Measurements from ENCODE around the gene MUC16. TPM values are rescaled to one million over a fixed set of nuclear protein-coding genes. Genes with fewer than 3 reads are reported as not detected.
"Not testable (repeated sequence)": the region's sequence is repeated elsewhere in the genome, so short reads cannot be mapped to it uniquely, and the experiment has no call there.

MUC16 gene
- total and polyA plus RNA-seq, 2 donors (not counting 1 experiment from before 2014, with no cell fraction given), result 0.91 to 1.1 TPM

DNA sequence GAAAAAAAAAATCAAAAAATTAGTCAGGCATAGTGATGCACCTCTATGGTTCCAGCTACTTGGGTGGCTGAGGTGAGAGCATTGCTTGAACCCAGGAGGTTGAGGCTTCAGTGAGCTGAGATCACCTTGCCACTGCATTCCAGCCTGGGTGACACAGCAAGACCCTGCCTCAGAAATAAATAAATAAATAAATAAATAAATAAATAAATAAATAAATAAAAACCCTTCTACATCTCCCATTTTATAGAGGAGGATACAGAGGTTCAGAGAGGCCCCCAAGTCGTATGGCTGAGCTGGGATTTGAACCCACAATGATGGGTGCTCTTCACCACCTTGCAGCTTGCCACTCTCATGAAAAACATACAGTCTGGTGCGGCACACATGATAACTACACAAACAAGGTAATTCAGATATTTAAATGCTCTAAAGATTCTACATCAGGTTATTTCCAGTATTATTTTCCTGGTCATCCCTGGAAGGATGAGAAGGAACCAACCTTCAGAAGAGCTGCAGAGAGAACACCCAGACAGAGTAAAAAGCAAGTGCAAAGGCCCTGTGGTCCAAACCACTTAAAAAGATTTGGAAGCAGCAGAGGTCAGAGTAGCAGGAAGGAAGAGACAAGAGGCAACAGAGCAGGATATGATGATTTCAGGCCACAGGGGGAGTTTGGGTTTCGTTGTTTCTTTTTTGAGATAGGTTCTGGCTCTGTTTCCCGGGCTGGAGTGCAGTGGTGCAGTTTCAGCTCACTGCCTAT lies 47.5 kb upstream of the MUC16 start:
- Mint-ChIP-seq H3K27me3 (no peaks in the 10 kb centered on the region), H3K4me3 (no peak overlapping the region), H3K9me3 (ENCODE audit: insufficient read depth) (no peaks in the 10 kb centered on the region), H3K27ac (no peak overlapping the region), H3K4me1 (no peaks in the 10 kb centered on the region)
- no peak for TF ChIP-seq EZH2 (IDR thresholded peaks at IDR 0.05; ENCODE audit: borderline replicate concordance, insufficient read depth, low read depth, low read length, poor library complexity, severe bottlenecking)
- TF ChIP-seq, protein P1, sequence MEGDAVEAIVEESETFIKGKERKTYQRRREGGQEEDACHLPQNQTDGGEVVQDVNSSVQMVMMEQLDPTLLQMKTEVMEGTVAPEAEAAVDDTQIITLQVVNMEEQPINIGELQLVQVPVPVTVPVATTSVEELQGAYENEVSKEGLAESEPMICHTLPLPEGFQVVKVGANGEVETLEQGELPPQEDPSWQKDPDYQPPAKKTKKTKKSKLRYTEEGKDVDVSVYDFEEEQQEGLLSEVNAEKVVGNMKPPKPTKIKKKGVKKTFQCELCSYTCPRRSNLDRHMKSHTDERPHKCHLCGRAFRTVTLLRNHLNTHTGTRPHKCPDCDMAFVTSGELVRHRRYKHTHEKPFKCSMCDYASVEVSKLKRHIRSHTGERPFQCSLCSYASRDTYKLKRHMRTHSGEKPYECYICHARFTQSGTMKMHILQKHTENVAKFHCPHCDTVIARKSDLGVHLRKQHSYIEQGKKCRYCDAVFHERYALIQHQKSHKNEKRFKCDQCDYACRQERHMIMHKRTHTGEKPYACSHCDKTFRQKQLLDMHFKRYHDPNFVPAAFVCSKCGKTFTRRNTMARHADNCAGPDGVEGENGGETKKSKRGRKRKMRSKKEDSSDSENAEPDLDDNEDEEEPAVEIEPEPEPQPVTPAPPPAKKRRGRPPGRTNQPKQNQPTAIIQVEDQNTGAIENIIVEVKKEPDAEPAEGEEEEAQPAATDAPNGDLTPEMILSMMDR (IDR thresholded peaks at IDR 0.05), result no peak
- H4K20me1 ChIP-seq (ENCODE audit: control insufficient read depth, insufficient read depth, low read length, poor library complexity, severe bottlenecking), result no peaks in the 10 kb centered on the region
- H3K4me2 ChIP-seq (replicated peaks; ENCODE audit: low read depth, low read length, poor library complexity, severe bottlenecking), result no peak overlapping the region
- H3K4me1 ChIP-seq (ENCODE audit: control insufficient read depth in 2 of 2, insufficient read depth in 2 of 2, low read length in 2 of 2), result no peaks in the 10 kb centered on the region
- no peaks in the 10 kb centered on the region for H3K27me3 ChIP-seq (replicated peaks in 1 of 4; ENCODE audit: control extremely low read depth in 1 of 4, control insufficient read depth in 3 of 4, insufficient read depth in 4 of 4, low read length in 3 of 4)
- no peaks in the 10 kb centered on the region for H3K79me2 ChIP-seq (ENCODE audit: control insufficient read depth, insufficient read depth, low read length)
- peaks cover 0 to 6% (median 0%) of the 10 kb centered on the region in 3 donors for H3K9me3 ChIP-seq (ENCODE audit: control extremely low read depth in 1 of 3, control insufficient read depth in 2 of 3, insufficient read depth in 1 of 3, low read length in 2 of 3)
- H3K27ac ChIP-seq (ENCODE audit: low read length in 2 of 2), result no peak overlapping the region
- no peak overlapping the region for H2AFZ ChIP-seq (ENCODE audit: insufficient read depth, low read depth, low read length, poor library complexity, severe bottlenecking)
- 82% methylated on average over 2 of the region's 4 CpGs for WGBS (ENCODE audit: insufficient coverage)
- ATAC-seq (ENCODE audit: low read depth) (no peak), DNase-seq (no peak)
- intact Hi-C loops (cut with micrococcal nuclease), result no loop called here
- H3K9ac ChIP-seq (ENCODE audit: low read length), result no peak overlapping the region
- POLR2A ChIA-PET, result no interaction called here
- H3K36me3 ChIP-seq (replicated peaks in 1 of 2; ENCODE audit: control extremely low read depth in 1 of 2, control insufficient read depth in 1 of 2, extremely low read depth in 1 of 2, insufficient read depth in 2 of 2, low read length in 1 of 2), result no peaks in the 10 kb centered on the region
- CTCF ChIA-PET, result no interaction called here
- no peak overlapping the region for H3K4me3 ChIP-seq (ENCODE audit: control extremely low read depth in 1 of 5, extremely low read depth in 1 of 5, insufficient read depth in 1 of 5, low read depth in 2 of 5, low read length in 4 of 5)

DNA sequence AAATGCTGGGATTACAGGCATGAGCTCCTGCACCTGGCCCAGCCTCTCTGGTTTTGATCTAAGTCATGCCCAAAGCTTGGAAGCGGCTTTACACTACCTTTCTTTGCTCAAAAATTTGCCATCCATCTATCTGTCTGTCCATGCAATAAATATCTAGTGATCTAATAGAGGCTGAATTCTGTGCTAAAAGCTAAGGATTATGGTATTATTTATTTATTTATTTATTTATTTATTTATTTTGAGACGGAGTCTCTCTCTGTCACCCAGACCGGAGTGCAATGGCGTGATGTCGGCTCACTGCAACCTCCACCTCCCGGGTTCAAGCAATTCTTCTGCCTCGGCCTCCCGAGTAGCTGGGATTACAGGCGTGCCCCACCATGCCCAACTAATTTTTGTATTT lies 45.9 kb upstream of the MUC16 start:
- H3K36me3 ChIP-seq (replicated peaks in 1 of 2; ENCODE audit: control extremely low read depth in 1 of 2, control insufficient read depth in 1 of 2, extremely low read depth in 1 of 2, insufficient read depth in 2 of 2, low read length in 1 of 2); H3K9me3 ChIP-seq (ENCODE audit: control extremely low read depth in 1 of 3, control insufficient read depth in 2 of 3, insufficient read depth in 1 of 3, low read length in 2 of 3); H3K79me2 ChIP-seq (ENCODE audit: control insufficient read depth, insufficient read depth, low read length); H4K20me1 ChIP-seq (ENCODE audit: control insufficient read depth, insufficient read depth, low read length, poor library complexity, severe bottlenecking); H3K27ac Mint-ChIP-seq; H3K9me3 Mint-ChIP-seq (ENCODE audit: insufficient read depth); H3K27me3 Mint-ChIP-seq; ATAC-seq (ENCODE audit: low read depth); H3K4me1 ChIP-seq (ENCODE audit: control insufficient read depth in 2 of 2, insufficient read depth in 2 of 2, low read length in 2 of 2); H3K27me3 ChIP-seq (replicated peaks in 1 of 4; ENCODE audit: control extremely low read depth in 1 of 4, control insufficient read depth in 3 of 4, insufficient read depth in 4 of 4, low read length in 3 of 4); DNase-seq; H3K27ac ChIP-seq (ENCODE audit: low read length in 2 of 2); POLR2A ChIA-PET; intact Hi-C loops (cut with micrococcal nuclease); H3K9ac ChIP-seq (ENCODE audit: low read length); H3K4me2 ChIP-seq (replicated peaks; ENCODE audit: low read depth, low read length, poor library complexity, severe bottlenecking); H3K4me3 ChIP-seq (ENCODE audit: control extremely low read depth in 1 of 5, extremely low read depth in 1 of 5, insufficient read depth in 1 of 5, low read depth in 2 of 5, low read length in 4 of 5); H3K4me1 Mint-ChIP-seq; H3K4me3 Mint-ChIP-seq; H2AFZ ChIP-seq (ENCODE audit: insufficient read depth, low read depth, low read length, poor library complexity, severe bottlenecking): not testable (repeated sequence)
- CTCF ChIA-PET, result interaction anchor here (1.1 kb wide), 1 partner anchor 402 kb away, joined by 3 read pairs; no protein-coding TSS in a partner anchor
- 97% methylated on average over 7 of the region's 9 CpGs for WGBS (ENCODE audit: insufficient coverage)

All from B cell (primary cell).